ENCODE data around the gene PLEKHA1. TPM values are rescaled to one million over a fixed set of nuclear protein-coding genes. Genes with fewer than 3 reads are reported as not detected.

Gene PLEKHA1
- total RNA-seq, 2 donors from 2014 or later = 22.3 to 46.8 TPM

DNA sequence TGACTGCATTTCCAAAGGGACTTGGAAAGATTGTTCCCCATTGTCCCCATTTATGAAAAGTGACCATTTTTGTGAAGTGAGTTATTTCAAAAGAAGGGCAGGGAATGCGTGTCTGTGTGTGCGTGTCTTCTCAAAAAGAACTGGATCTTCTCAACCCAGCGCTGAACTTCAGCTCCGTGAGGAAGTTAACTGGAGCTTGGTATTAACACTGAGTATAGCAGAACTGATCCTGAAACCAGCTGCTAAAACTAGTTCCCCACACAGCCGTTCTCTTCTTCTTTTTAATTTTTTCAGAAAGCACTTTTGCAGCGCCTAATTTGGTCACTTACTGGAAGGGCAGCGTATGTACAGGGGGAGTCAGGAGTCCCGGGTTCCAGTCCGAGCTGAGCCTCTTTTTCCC lies 45.8 kb upstream of the PLEKHA1 start:
- ATAC-seq (ENCODE audit: insufficient number of reproducible peaks, low FRiP score, low read depth) (no peak), DNase-seq (ENCODE audit: low spot score) (no peak)
- H3K27me3 ChIP-seq (replicated peaks; ENCODE audit: insufficient read depth) = no peaks in the 10 kb centered on the region
- H3K4me1 ChIP-seq (ENCODE audit: control insufficient read depth in 1 of 2, low read depth in 2 of 2) = no peaks in the 10 kb centered on the region
- TF ChIP-seq, protein P1, sequence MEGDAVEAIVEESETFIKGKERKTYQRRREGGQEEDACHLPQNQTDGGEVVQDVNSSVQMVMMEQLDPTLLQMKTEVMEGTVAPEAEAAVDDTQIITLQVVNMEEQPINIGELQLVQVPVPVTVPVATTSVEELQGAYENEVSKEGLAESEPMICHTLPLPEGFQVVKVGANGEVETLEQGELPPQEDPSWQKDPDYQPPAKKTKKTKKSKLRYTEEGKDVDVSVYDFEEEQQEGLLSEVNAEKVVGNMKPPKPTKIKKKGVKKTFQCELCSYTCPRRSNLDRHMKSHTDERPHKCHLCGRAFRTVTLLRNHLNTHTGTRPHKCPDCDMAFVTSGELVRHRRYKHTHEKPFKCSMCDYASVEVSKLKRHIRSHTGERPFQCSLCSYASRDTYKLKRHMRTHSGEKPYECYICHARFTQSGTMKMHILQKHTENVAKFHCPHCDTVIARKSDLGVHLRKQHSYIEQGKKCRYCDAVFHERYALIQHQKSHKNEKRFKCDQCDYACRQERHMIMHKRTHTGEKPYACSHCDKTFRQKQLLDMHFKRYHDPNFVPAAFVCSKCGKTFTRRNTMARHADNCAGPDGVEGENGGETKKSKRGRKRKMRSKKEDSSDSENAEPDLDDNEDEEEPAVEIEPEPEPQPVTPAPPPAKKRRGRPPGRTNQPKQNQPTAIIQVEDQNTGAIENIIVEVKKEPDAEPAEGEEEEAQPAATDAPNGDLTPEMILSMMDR (IDR thresholded peaks at IDR 0.05) = no peak
- H3K9me3 ChIP-seq = no peaks in the 10 kb centered on the region
- H3K36me3 ChIP-seq = no peaks in the 10 kb centered on the region
- no peak overlapping the region for H3K4me3 ChIP-seq
- no peak overlapping the region for H3K27ac ChIP-seq

- H3K9me3 ChIP-seq = no peaks in the 10 kb centered on the region
- H3K27ac ChIP-seq = no peak overlapping the region
- no peak for DNase-seq (ENCODE audit: low spot score)
- H3K4me3 ChIP-seq = no peak overlapping the region
- ATAC-seq (ENCODE audit: insufficient number of reproducible peaks, low FRiP score, low read depth) = no peak
- H3K4me1 ChIP-seq (ENCODE audit: control insufficient read depth in 1 of 2, low read depth in 2 of 2) = no peaks in the 10 kb centered on the region
- TF ChIP-seq, protein P1 (IDR thresholded peaks at IDR 0.05) = no peak
- no peaks in the 10 kb centered on the region for H3K36me3 ChIP-seq
- H3K27me3 ChIP-seq (replicated peaks; ENCODE audit: insufficient read depth) = no peaks in the 10 kb centered on the region
Observed at GRCh38 chr10:122329416-122329815, 45.1 kb upstream of the PLEKHA1 start.

DNA sequence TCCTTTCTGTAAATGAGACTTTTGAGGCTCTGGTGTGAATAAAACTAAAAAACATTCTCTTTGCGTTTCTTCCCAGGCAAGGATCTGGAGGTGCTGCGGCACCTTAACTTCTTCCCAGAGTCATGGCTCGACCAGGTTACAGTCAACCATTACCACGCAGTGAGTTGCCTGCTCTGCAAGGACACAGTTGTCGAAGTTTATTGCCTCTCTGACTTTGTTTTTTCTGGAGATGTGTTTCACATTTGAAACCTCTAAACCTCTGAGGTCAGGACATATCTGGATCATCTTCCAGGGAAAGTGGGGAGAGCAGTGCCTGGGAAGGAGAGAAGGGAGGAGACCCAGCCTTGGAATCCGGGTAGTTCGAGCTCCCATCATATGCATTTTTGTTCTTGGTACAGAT lies 43.4 kb upstream of the PLEKHA1 start:
- no peaks in the 10 kb centered on the region for H3K27me3 ChIP-seq (replicated peaks; ENCODE audit: insufficient read depth)
- H3K4me3 ChIP-seq = no peak overlapping the region
- no peak for ATAC-seq (ENCODE audit: insufficient number of reproducible peaks, low FRiP score, low read depth)
- TF ChIP-seq, protein P1 (IDR thresholded peaks at IDR 0.05) = no peak
- H3K9me3 ChIP-seq = no peaks in the 10 kb centered on the region
- no peak overlapping the region for H3K27ac ChIP-seq
- H3K4me1 ChIP-seq (ENCODE audit: control insufficient read depth in 1 of 2, low read depth in 2 of 2) = no peaks in the 10 kb centered on the region
- H3K36me3 ChIP-seq = no peaks in the 10 kb centered on the region
- DNase-seq (ENCODE audit: low spot score) = no peak

DNA sequence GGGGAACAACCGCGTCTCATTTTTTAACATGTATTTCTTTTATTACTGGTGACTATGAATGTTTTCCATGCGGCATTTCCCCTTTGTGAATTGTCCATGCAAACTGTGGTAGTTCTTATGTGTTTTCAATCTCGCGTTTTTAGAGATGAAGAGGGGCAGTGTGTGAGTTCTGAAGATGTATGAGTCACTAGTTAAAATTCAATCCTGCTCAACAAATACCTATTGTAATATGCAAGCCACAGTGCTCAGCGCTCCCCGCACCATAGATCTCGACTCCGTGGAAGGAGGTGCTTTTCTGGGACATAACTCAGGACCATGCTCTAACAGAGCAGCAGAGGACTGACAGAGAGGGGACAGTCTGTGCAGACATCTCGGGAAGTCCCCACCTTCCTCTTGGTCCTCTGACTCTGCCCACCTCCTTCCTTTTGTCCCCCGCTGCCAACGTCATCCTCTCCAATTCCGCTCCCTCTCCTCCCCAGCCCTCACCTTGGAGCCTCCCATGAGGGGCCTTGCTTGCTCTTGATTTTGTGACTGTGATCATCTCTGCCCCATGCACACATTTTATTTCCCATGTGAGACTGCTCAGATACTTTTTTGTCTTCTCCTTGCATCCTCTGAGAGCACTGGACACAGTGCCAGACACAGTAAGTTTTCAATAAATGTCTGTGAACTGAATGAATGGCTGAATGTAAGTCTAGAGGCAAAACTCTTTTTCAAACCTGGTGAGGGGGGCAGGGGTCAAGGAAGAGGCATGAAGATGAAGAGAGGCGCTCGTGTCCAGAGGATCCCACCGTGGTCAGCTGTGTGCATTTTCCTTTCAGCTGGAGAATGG lies 42.7 kb upstream of the PLEKHA1 start:
- TF ChIP-seq, protein P1 (IDR thresholded peaks at IDR 0.05) = no peak
- Histone ChIP-seq H3K36me3 (no peaks in the 10 kb centered on the region), H3K27me3 (replicated peaks; ENCODE audit: insufficient read depth) (no peaks in the 10 kb centered on the region), H3K4me3 (no peak overlapping the region), H3K4me1 (ENCODE audit: control insufficient read depth in 1 of 2, low read depth in 2 of 2) (no peaks in the 10 kb centered on the region), H3K9me3 (no peaks in the 10 kb centered on the region), H3K27ac (no peak overlapping the region)
- ATAC-seq (ENCODE audit: insufficient number of reproducible peaks, low FRiP score, low read depth) (no peak), DNase-seq (ENCODE audit: low spot score) (no peak)

DNA sequence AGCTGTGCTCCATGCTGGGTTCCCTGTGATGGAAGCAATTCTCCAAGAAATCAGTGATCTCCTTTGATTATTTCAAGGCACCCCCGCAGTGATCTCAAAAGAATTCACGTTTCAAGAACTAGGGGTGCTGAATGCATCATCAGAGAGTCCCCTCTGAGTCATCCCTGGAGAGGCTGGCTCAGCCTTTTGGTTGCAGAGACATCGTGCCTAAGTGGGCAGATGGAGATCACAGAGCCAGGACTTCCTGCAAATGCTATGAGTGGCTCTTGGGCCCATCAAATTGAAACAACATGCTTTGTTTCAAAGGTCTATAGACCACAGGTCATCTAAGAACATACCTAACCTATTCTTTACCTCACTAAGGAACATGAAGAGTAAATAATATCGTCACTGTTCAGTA lies 41.5 kb upstream of the PLEKHA1 start:
- ATAC-seq (ENCODE audit: insufficient number of reproducible peaks, low FRiP score, low read depth) (no peak), DNase-seq (ENCODE audit: low spot score) (no peak)
- TF ChIP-seq, protein P1 (IDR thresholded peaks at IDR 0.05) = no peak
- Histone ChIP-seq H3K36me3 (no peaks in the 10 kb centered on the region), H3K4me3 (no peak overlapping the region), H3K27me3 (replicated peaks; ENCODE audit: insufficient read depth) (no peaks in the 10 kb centered on the region), H3K9me3 (no peaks in the 10 kb centered on the region), H3K27ac (no peak overlapping the region), H3K4me1 (ENCODE audit: control insufficient read depth in 1 of 2, low read depth in 2 of 2) (no peaks in the 10 kb centered on the region)
